ENCODE measurements around the gene NOS1AP.

DNA sequence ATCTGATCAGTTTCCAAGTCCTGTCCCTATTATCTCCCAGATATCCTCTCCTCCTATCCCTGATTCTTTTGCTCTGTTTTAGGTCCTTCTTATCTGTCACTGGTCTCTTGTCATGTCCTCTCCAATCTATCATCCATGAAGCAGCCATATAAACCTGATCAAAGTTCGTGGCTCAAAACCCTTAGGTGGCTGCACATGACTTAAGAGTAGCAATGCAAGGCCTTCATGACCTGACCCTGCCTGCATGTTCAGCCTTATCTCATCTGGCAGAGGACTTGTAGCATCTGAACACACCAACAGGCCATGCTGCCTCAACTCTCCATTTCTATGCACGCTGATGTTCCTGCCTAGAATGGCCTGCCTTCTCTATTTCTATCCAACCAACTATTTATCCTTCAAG, 65.2 kb downstream of the NOS1AP start:
- no peak for TF ChIP-seq TOX (CRISPR knock-in tag; IDR thresholded peaks at IDR 0.05; ENCODE audit: borderline replicate concordance)
- TF ChIP-seq ZFP30 (CRISPR knock-in tag; IDR thresholded peaks at IDR 0.05) = no peak

Measured in SK-N-SH treated with all-trans-retinoic acid at 6 μM for 48 hours (cell line).